Left ventricle myocardium superior (tissue), 1 donor: Measurements from ENCODE around the gene IL18. TPM values are rescaled to one million over a fixed set of nuclear protein-coding genes. Genes with fewer than 3 reads are reported as not detected.

Experiments
- total RNA-seq: library from RNA; stranded (reverse); fragmentation: NEBNext Ultra II Directional; extraction: Animal tissue kit (Norgen Biotek cat#: 25700); gene quantifications from one replicate; pipeline ENCODE4 v1.2.1, GENCODE V29; 2021
- donor health status: DM: no; HTN: yes; CAD: no; lungs with severe emphysema.

The IL18 gene
- total RNA-seq, 1 donor from 2014 or later = 2.3 TPM

Other genes starting within 250 kb of the IL18 start
- 1.0 TPM for gene C11orf52, start 245.2 kb downstream of the IL18 start, total RNA-seq
- gene DIXDC1, start 226.8 kb downstream of the IL18 start, total RNA-seq = 19.6 TPM
- gene DLAT, start 138.7 kb downstream of the IL18 start, total RNA-seq = 189 TPM
- 1.6 TPM for gene PIH1D2, start 90.1 kb downstream of the IL18 start, total RNA-seq
- gene NKAPD1, start 89.8 kb downstream of the IL18 start, total RNA-seq = 7.7 TPM
- gene TIMM8B, start 77.3 kb downstream of the IL18 start, total RNA-seq = 158 TPM
- gene SDHD, start 77.2 kb downstream of the IL18 start, total RNA-seq = 269 TPM
- gene TEX12, start 3.3 kb upstream of the IL18 start, total RNA-seq = not detected
- gene BCO2, start 11.4 kb upstream of the IL18 start, total RNA-seq = 137 TPM
- gene PTS, start 62.3 kb upstream of the IL18 start, total RNA-seq = 25.2 TPM
- gene PLET1, start 96.8 kb upstream of the IL18 start, total RNA-seq = not detected